Retinal pigment epithelial cell (primary cell): ENCODE measurements around the gene SPATS2L.

Experiments used
- DNase-seq: peaks from one replicate; pipeline ENCODE4 v3.0.0-alpha.2; 2010; ENCODE audit warnings: low read depth
- H3K4me3 ChIP-seq: 2 replicates; pipeline ENCODE4 v1.5.1; 2011; ENCODE audit warnings: mild to moderate bottlenecking, low read length, control low read depth, moderate library complexity
- TF ChIP-seq, protein P1 (sequence below): conservative IDR thresholded peaks from 2 replicates; pipeline ENCODE4 v1.5.1; 2011; ENCODE audit warnings: low read depth, low read length, control low read depth, inconsistent platforms

The SPATS2L gene

DNA sequence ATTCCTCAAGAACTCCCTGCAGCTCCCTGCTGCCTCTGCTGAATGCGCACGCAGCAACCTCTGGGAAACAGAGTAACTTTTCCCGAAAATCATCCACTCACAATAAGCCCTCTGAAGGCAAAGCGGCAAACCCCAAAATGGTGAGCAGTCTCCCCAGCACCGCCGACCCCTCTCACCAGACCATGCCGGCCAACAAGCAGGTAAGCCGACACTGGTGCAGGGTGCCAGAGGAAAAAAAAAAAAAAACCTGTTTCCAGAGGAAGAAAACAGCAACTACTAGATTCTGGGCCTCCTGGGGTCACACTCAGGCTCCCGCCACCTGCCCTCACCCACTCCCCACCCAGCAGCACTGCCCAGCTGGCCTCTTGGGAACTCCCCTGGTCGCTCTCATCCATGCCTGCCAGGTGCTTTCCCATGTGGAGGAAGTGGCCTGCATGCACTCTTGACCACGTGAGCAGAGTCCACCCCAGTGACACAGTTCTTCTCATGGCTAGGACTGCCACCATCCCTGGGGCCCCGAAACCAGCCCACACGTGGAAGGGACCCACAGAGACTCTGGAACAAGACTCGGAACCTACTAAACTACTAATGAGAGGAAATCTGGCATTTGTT lies 166.5 kb downstream of the SPATS2L start:
- H3K4me3 ChIP-seq, result no peak overlapping the region
- TF ChIP-seq, protein P1, sequence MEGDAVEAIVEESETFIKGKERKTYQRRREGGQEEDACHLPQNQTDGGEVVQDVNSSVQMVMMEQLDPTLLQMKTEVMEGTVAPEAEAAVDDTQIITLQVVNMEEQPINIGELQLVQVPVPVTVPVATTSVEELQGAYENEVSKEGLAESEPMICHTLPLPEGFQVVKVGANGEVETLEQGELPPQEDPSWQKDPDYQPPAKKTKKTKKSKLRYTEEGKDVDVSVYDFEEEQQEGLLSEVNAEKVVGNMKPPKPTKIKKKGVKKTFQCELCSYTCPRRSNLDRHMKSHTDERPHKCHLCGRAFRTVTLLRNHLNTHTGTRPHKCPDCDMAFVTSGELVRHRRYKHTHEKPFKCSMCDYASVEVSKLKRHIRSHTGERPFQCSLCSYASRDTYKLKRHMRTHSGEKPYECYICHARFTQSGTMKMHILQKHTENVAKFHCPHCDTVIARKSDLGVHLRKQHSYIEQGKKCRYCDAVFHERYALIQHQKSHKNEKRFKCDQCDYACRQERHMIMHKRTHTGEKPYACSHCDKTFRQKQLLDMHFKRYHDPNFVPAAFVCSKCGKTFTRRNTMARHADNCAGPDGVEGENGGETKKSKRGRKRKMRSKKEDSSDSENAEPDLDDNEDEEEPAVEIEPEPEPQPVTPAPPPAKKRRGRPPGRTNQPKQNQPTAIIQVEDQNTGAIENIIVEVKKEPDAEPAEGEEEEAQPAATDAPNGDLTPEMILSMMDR, result no peak
- DNase-seq, result no peak

DNA sequence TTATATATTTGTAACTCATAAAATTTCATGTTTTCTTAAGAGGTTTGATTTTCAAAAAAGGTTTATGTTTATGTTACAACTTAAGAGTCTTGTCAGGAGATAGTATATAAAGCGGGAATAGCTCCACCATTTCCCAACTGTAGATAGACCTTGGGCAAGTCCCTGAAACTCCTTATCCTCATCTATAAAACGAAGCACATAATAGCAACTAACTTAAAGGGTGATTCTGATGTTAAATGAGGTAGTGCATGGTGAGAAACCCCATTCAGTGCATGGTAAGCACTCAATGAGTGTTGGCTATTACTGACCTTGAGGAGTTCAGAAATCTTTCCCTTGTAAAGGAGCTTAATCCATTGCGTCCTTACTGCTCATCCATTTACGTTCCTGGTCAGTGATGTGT lies 169.3 kb downstream of the SPATS2L start:
- TF ChIP-seq, protein P1, result no peak
- no peak overlapping the region for H3K4me3 ChIP-seq
- no peak for DNase-seq

DNA sequence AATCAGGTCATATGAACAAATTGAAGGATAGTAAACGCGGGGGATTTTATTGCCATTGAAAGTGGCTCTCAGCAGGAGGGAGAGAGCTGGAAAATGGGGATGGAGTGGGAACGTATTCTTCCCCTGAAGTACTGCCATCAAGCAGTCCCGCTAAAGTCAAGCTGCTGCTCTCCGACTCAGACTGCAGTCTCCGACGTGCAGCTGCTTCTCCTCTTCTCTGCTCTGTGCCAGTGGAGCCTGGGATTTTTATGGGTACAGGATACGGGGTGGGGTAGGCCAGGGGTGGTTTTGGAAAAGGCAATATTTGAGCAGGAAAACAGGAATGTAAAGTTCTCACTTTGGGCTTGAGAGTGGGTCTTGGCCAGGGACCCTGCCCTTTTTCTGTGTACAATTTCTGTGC lies 170.3 kb downstream of the SPATS2L start:
- no peak overlapping the region for H3K4me3 ChIP-seq
- no peak for DNase-seq
- TF ChIP-seq, protein P1, result no peak

DNA sequence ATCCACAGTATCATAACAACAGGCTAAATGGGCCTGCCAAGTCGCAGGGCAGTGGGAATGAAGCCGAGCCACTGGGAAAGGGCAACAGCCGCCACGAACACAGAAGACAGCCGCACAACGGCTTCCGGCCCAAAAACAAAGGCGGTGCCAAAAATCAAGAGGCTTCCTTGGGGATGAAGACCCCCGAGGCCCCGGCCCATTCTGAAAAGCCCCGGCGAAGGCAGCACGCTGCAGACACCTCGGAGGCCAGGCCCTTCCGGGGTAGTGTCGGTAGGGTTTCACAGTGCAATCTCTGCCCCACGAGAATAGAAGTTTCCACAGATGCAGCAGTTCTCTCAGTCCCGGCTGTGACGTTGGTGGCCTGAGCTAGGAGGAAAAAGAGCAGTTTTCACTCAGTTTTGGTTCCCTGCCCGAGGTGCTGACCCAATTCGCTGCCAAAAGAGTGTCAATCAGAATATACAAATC lies 171.2 kb downstream of the SPATS2L start:
- TF ChIP-seq, protein P1, result no peak
- DNase-seq, result no peak
- no peak overlapping the region for H3K4me3 ChIP-seq

DNA sequence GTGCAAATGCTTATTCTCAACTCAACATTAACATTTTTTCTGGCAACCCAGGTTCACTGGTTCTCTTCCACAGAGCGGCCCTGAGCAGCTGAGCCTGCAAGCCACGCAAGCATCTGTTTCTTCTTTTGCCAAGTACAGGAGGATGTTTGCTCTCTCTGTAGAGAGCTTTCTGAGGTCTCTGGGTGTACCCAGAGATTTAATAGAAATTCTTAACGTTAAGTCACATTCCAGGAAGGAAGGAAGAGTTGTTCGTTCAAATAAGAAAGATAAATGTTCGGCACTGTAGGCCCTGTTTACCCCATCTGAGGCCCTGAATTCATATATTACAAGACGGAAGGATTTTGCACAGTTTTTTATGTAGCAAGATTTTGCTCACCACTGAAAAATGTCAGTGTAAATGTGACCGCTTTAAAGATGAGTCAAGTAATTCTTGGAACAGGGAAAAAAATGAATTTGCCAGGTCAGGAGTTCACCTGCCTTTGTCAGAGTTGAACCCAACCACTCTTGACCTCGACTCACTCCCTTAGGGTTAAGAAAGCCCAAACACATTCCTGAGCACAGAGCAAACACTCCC lies 173.3 kb downstream of the SPATS2L start:
- no peak overlapping the region for H3K4me3 ChIP-seq
- TF ChIP-seq, protein P1, result no peak
- no peak for DNase-seq

DNA sequence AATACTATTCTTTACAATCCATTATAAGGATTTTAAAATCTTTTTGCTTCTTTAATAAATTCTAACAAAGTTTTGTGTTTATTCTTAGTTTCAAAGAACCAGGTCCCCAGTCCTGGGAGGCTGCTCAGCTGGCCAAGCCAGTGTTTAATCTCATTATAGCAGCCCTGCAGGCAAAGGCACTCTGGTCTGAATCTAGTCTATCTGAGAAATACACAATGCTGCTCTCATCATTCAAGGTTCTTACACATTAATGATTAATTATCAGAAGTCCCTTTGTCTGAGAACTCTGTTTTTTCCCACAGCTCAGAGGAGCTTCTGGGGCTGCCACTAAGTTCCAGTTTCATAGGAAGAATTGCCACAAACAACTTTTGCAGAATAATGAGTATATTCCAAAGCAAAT lies 175.7 kb downstream of the SPATS2L start:
- H3K4me3 ChIP-seq, result no peak overlapping the region
- TF ChIP-seq, protein P1, result no peak
- no peak for DNase-seq

DNA sequence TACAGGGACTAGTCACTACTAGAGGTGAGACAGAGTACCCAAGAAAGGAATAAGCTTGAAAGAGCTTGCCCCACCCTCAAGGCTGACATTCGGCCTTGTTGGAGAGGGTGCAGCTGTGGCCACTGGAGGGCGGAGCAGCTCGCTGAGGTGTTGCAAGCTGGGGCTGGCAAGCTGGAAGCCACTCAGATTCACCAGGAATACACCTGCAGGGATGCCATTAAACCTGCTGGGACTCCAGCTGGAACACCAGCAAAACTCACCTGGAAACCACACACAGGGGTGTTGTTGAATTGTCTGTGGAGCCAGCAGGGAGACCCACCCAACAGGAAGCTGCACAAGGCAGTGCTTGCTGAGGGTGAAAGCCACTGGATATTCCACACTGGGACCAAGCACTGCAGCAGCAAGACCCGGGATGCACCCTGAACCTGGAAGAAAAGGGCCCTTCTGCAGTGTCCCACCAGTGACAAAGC lies 177.3 kb downstream of the SPATS2L start:
- H3K4me3 ChIP-seq, result no peak overlapping the region
- TF ChIP-seq, protein P1, result peak; percentile 60
- DNase-seq, result no peak
